Limb (tissue), 2 donors: ENCODE data around the gene KRTAP1-3.
"Not testable (repeated sequence)": the region's sequence is repeated elsewhere in the genome, so short reads cannot be mapped to it uniquely, and the experiment has no call there.

Source experiments
- DNase-seq, 2 donors: peaks; one replicate each; pipeline ENCODE4 v3.0.0-alpha.2; 2016; ENCODE audit errors: extremely low spot score in 2 of 2

The KRTAP1-3 gene

GRCh38 chr17:41034346-41034935, at the start of gene KRTAP1-3:
TSS of gene KRTAP1-3 (minus strand) at chr17:41034874. CDS start at chr17:41034821, 53 bp downstream.
- DNase-seq = not testable (repeated sequence)

GRCh38 chr17:41084100-41084856, 49.6 kb upstream of the KRTAP1-3 start, which contains the start of gene KRTAP4-7:
TSS of gene KRTAP4-7 (plus strand) at chr17:41084150. CDS start at chr17:41084207, 57 bp downstream.
- DNase-seq = not testable (repeated sequence)

- not testable (repeated sequence) for DNase-seq
Measured at GRCh38 chr17:41083427-41083826, 48.8 kb upstream of the KRTAP1-3 start.

- DNase-seq = no peak
Measured at GRCh38 chr17:41082626-41083025, 48.0 kb upstream of the KRTAP1-3 start.

- no peak for DNase-seq
Measured at GRCh38 chr17:41076788-41077187, 42.1 kb upstream of the KRTAP1-3 start.

- no peak for DNase-seq
Measured at GRCh38 chr17:41073676-41074075, 39.0 kb upstream of the KRTAP1-3 start.

- DNase-seq = peak in 1 of 2 donors; percentile 53
Measured at GRCh38 chr17:41071606-41072360, 37.1 kb upstream of the KRTAP1-3 start.

GRCh38 chr17:41069031-41069430, 34.4 kb upstream of the KRTAP1-3 start:
- DNase-seq = no peak

- no peak for DNase-seq
Measured at GRCh38 chr17:41067281-41067680, 32.6 kb upstream of the KRTAP1-3 start.

GRCh38 chr17:41065829-41066624, 31.4 kb upstream of the KRTAP1-3 start, which contains the start of gene KRTAP2-4:
TSS of gene KRTAP2-4 (minus strand) at chr17:41065879. CDS start at chr17:41065845, 34 bp downstream.
- no peak for DNase-seq

- DNase-seq = not testable (repeated sequence)
Measured at GRCh38 chr17:41065016-41065689, 30.5 kb upstream of the KRTAP1-3 start.

GRCh38 chr17:41064301-41064700, 29.6 kb upstream of the KRTAP1-3 start:
- DNase-seq = no peak

- no peak for DNase-seq
Measured at GRCh38 chr17:41063449-41063848, 28.8 kb upstream of the KRTAP1-3 start.

- no peak for DNase-seq
Measured at GRCh38 chr17:41061964-41062363, 27.3 kb upstream of the KRTAP1-3 start.

GRCh38 chr17:41060052-41060604, 25.5 kb upstream of the KRTAP1-3 start, which contains the start of gene KRTAP2-3:
TSS of gene KRTAP2-3 (minus strand) at chr17:41060114. CDS start at chr17:41060050, 64 bp downstream.
- no peak for DNase-seq

GRCh38 chr17:41059276-41060051, 24.8 kb upstream of the KRTAP1-3 start:
- DNase-seq = not testable (repeated sequence)

- DNase-seq = no peak
Measured at GRCh38 chr17:41058741-41059140, 24.1 kb upstream of the KRTAP1-3 start.

- no peak for DNase-seq
Measured at GRCh38 chr17:41057547-41057946, 22.9 kb upstream of the KRTAP1-3 start.

- DNase-seq = not testable (repeated sequence)
Measured at GRCh38 chr17:41055130-41055529, 20.5 kb upstream of the KRTAP1-3 start, which contains the start of gene KRTAP2-2. TSS of gene KRTAP2-2 (minus strand) at chr17:41055230. CDS start at chr17:41055211, 19 bp downstream.
